ENCODE results near the gene STK4.
"Not testable (repeated sequence)": the region's sequence is repeated elsewhere in the genome, so short reads cannot be mapped to it uniquely, and the experiment has no call there.

Gene STK4

DNA sequence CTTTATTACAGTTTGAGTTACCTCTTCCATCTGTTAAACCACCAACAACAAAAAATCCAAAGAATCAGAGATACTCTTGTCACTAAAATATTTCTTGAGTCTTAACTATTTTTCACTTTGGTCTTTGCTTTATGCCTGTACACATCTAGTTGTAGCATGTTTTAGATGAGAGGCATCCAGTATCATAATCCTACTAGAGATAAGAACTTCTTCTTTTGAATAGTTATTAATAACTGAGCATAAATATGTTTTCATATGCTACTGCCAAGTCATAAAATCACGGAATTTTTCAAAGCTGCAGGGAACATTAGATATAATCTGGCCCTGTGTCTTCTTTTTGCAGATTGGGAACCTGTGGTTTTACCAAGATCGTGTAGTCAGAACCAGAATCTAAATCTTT lies 55.3 kb downstream of the STK4 start:
- no peak for DNase-seq (ENCODE audit: extremely low read depth in 1 of 2, low read depth in 1 of 2)

GRCh38 chr20:45023140-45023539 lies 56.8 kb downstream of the STK4 start:
- not testable (repeated sequence) for DNase-seq (ENCODE audit: extremely low read depth in 1 of 2, low read depth in 1 of 2)

DNA sequence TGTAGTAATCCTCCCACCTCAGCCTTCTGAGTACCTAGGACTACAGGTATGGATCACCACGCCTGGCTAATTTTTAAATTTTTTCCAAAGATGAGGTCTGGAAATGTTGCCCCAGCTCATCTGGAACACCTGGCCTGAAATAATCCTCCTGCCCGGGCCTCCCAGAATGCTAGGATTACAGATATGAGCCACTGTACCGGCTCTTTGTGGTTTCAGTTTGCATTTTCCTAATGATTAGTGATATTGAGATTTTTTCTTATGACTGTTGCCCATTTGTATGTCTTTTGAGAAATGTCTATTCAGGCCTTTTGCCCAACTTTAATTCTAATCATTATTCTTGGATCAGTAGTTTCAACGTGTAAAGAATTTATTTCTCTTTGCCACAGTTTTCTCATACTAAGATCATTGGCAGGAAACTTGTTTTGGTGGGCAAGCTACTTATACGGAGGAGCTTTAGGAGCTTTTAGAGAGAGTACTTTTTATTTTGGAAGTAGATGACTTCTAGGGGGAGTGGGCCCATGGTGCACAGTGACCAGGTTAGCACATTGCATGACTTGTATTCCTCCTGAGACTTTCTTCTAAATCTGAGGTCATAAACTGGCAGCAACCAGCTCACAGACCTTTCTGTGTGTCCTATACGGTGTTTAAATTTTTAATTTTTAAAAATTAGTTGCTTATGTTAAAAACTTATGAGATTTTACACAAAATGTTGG lies 62.3 kb downstream of the STK4 start:
- no peak for DNase-seq (ENCODE audit: extremely low read depth in 1 of 2, low read depth in 1 of 2)

DNA sequence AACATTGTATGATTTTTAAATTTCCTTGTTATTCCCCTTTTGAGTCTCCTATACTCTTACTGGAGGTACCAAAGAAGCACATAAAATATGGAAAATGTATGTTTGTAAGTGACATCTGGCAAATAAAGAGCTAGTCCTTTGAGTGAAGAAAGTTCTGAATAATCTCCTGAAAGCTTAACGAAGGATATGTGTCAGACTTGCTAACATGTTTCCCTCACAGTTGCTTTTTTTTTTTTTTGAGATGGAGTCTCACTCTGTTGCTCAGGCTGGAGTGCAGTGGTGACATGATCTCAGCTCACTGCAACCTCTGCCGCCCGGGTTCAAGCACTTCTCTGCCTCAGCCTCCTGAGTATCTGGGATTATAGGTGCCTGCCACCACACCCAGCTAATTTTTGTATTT lies 63.6 kb downstream of the STK4 start:
- DNase-seq (ENCODE audit: extremely low read depth in 1 of 2, low read depth in 1 of 2), result no peak

DNA sequence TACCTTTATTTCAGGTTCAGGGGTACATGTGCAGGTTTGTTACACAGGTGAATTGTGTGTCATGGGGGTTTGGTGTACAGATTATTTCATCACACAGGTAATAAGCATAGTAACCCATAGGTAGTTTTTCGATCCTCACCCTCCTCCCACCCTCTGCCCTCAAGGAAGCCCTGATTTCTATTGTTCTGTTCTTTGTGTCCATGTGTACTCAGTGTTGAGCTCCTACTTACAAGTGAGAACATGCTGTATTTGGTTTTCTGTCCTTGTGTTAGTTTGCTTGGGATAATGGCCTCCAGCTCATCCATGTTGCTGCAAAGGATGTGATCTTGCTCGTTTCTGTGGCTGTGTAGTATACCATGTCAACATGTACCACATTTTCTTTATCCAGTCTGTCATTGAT lies 66.0 kb downstream of the STK4 start:
- DNase-seq (ENCODE audit: extremely low read depth in 1 of 2, low read depth in 1 of 2), result no peak

- DNase-seq (ENCODE audit: extremely low read depth in 1 of 2, low read depth in 1 of 2), result no peak
Measured at GRCh38 chr20:45032781-45033180, 66.5 kb downstream of the STK4 start.

- DNase-seq (ENCODE audit: extremely low read depth in 1 of 2, low read depth in 1 of 2), result no peak
Measured at GRCh38 chr20:45034436-45034835, 68.1 kb downstream of the STK4 start.

DNA sequence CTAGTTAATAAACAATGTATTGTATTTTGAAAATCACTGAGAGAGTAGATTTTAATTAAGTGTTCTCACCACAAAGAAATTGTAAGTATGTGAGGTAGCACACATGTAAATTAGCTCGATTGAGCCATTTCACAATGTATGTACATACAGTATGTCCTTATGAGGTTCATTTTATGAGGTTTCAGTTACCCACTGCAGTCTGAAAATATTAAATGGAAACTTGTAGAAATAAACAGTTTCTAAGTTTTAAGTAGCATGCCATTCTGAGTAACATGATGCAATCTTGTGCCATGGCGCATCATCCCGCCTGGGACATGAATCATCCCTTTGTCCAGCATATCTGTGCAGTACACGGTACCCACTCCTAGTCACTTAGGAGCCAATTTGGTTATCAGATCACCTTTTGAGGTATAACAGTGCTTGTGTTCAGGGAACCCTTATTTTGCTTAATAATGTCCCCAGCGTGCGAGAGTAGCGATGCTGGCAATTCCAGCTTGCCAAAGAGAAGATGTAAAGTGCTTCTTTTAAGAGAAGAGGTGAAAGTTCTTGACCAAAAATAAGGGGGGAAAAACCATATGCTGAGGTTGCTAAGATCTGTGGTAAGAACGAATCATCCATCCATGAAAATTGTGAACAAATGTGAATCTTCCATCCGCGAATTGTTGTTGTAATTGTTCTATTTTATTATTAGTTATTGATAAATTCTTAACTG lies 69.9 kb downstream of the STK4 start:
- DNase-seq (ENCODE audit: extremely low read depth in 1 of 2, low read depth in 1 of 2), result peak in 1 of 2 donors; percentile 59

DNA sequence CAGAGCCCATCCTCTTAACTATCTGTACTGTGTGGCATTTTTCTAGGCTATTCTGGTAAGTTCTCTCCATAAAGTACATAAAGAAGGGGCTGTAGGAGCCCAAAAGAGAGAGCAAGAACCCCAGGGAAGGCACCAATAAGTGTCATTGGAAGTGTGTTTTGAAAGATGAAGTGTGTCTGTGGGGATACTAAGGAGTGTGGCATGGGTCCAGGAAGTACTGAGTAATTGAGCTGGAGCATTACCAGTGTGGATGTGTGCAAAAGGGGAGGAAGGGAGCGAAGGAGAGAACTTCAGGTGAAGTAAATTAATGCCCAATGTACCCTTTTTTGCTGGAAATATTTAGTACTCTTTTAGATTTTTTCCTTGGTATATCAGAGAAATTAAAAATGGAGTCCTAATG lies 70.7 kb downstream of the STK4 start:
- DNase-seq (ENCODE audit: extremely low read depth in 1 of 2, low read depth in 1 of 2), result no peak

DNA sequence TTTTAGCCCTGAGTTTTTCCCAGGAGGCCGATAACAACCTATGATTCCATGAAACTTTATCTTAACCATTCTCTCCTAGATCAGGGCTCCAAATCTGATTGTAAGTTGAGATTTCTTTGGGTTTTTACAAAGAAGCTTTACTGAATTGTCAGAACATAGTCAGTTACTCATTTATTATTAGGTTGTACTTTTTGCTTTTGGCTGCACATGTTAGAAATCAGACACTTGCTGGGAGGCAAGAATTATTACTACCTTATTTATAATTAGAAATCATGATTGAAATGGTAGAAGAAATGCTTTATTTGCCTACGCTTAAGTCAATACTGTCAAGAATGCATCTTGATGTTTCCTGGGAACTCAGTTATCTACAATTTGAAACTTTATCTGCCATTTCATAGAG lies 71.3 kb downstream of the STK4 start:
- DNase-seq (ENCODE audit: extremely low read depth in 1 of 2, low read depth in 1 of 2), result no peak

DNA sequence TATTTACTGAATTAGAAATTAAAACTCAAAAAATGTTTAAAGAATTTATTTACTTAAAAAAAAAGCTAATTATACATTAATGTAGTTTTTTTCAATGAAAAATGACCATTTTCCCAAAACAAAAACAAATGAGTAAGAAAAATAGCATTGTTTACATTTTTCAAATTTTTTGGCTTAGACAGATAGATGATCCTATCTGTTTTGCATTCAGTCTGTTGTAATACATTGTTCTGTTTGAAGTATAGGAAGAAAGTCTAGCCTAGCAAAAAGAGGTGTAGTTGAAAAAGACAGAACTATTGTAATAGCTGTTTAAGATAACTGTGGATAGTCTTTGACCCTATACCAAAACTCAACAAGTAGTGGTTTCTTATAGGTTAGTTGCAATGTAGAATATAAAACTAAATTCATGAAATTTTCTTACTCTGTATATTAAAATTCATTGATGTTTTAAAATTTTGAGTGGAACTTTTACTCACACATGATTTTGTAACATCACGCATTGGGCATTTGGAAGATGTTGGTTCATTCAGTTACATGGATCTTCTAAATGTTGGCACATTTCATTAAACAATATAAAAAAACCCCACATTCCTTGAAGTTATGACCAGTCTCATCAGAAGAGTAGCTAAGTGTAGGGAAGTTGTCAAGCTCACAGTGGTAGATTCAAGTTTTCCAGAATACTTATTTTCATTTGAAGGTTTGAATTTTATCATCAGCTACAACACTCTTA lies 72.6 kb downstream of the STK4 start:
- DNase-seq (ENCODE audit: extremely low read depth in 1 of 2, low read depth in 1 of 2), result no peak

DNA sequence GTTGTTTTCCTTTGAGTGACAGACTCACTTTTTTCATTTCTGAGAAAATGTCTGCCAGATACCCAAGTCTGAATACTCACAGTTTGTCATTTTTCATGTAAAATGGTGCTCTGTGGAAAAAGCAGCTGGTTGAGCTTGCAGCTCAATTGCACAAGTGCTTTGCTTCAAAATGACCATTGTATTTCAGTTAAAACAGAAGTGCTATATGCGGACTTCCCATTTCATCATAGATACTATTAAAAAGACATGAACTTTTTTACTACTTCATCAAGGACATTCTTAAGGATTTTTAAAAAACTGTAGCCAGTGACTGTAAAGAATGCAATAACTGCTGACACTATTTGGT lies 73.1 kb downstream of the STK4 start:
- no peak for DNase-seq (ENCODE audit: extremely low read depth in 1 of 2, low read depth in 1 of 2)

- no peak for DNase-seq (ENCODE audit: extremely low read depth in 1 of 2, low read depth in 1 of 2)
Measured at GRCh38 chr20:45041464-45042337, 75.4 kb downstream of the STK4 start.

GRCh38 chr20:45042978-45043377 lies 76.7 kb downstream of the STK4 start:
- no peak for DNase-seq (ENCODE audit: extremely low read depth in 1 of 2, low read depth in 1 of 2)

- no peak for DNase-seq (ENCODE audit: extremely low read depth in 1 of 2, low read depth in 1 of 2)
Measured at GRCh38 chr20:45044084-45044573, 77.8 kb downstream of the STK4 start.

DNA sequence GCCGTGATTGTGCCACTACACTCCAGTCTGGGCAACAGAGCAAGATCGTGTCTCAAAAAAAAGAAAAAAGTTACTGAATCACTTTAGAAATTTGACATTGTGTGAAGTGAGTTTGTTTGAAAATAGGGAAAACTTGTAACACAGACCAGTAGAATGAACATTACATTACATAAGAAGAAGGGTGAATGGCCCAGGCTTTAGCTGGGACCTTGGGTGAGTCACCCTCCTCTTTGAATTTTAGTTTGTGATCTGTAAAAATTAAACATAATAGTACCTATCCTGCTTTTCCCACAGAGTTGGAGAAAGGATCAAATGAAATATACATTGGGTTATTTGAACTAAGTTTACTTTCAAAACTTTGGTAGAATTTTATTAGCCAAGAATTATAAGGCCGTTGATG lies 78.3 kb downstream of the STK4 start:
- DNase-seq (ENCODE audit: extremely low read depth in 1 of 2, low read depth in 1 of 2), result no peak

- DNase-seq (ENCODE audit: extremely low read depth in 1 of 2, low read depth in 1 of 2), result no peak
Measured at GRCh38 chr20:45047581-45048119, 81.3 kb downstream of the STK4 start.

DNA sequence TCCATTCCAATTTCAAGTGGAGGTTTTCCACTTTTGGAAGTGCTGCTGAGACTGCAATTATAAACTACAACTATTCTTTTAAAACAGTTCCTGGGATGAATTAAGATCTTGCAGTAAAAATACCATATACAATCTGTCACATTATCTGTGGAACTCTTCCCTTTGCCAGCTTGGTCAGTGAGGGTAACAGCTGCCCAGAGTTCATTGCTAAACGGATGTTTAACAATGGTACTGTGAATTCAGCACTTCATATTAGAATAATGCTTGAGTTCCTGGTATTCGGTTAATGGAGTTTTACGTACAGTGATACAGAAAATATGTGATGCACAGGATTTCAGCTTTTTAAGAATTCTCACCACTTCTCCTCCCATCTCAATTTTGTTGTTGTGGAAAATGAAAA lies 83.1 kb downstream of the STK4 start:
- DNase-seq (ENCODE audit: extremely low read depth in 1 of 2, low read depth in 1 of 2), result no peak

DNA sequence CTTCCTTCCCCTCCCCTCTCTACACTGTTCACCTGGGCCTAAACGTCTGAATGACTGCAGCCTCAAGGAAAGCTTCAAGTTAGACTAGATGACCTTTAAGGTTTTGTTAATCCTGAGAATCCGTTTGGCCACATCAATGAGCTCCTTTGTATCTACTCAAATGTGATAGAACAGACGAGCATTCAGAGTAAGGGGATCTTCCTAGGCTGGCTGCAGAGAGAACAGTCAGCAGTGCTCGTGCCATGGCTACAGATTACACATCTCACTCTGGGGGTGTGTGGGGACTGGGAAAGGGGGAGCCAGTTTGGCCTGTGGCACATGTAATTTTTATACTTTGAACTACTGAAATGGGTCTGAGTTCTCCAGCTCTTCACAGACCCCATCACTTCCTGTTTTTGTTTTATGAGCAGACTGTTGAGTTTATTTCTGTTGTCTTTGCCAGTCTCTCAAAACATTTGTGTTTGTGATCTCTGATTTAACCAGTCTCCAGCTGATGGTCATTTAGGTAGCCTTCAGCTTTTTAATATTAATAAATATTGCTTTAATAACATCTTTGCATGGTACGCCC lies 83.7 kb downstream of the STK4 start:
- no peak for DNase-seq (ENCODE audit: extremely low read depth in 1 of 2, low read depth in 1 of 2)

All from stimulated activated CD8-positive, alpha-beta memory T cell treated with anti-CD3 and anti-CD28 coated beads, Interleukin-7, amount 100 ng/mL, for 48 hours (primary cell).